ENCODE data around the gene GALNT7. TPM values are rescaled to one million over a fixed set of nuclear protein-coding genes. Genes with fewer than 3 reads are reported as not detected.
A peak's percentile ranks its signal among the peaks of the same experiment; 100 is the strongest.

GALNT7 gene
- total RNA-seq, 1 experiment from 2014 or later = 22.1 TPM

- DNase-seq (ENCODE audit: low spot score) = peak; percentile 77
- in situ Hi-C loops (cut with HindIII; ENCODE audit: low sequenced_read_pairs) = no loop called here
Measured at GRCh38 chr4:173253561-173253960, 85.0 kb downstream of the GALNT7 start.

- in situ Hi-C loops (cut with HindIII; ENCODE audit: low sequenced_read_pairs) = no loop called here
- no peak for DNase-seq (ENCODE audit: low spot score)
Measured at GRCh38 chr4:173254646-173255045, 86.0 kb downstream of the GALNT7 start.

- no peak for DNase-seq (ENCODE audit: low spot score)
- in situ Hi-C loops (cut with HindIII; ENCODE audit: low sequenced_read_pairs) = no loop called here
Measured at GRCh38 chr4:173256825-173257224, 88.2 kb downstream of the GALNT7 start.

GRCh38 chr4:173257732-173258717 lies 89.4 kb downstream of the GALNT7 start:
- peak; percentile 91 for DNase-seq (ENCODE audit: low spot score)
- in situ Hi-C loops (cut with HindIII; ENCODE audit: low sequenced_read_pairs) = no loop called here

GRCh38 chr4:173258866-173259265 lies 90.3 kb downstream of the GALNT7 start:
- DNase-seq (ENCODE audit: low spot score) = no peak

GRCh38 chr4:173259310-173259709 lies 90.7 kb downstream of the GALNT7 start:
- in situ Hi-C loops (cut with HindIII; ENCODE audit: low sequenced_read_pairs) = no loop called here
- no peak for DNase-seq (ENCODE audit: low spot score)

More at GRCh38 chr4:173258866-173259265, 90.3 kb downstream of the GALNT7 start:
- in situ Hi-C loops (cut with HindIII; ENCODE audit: low sequenced_read_pairs) = no loop called here

- no peak for DNase-seq (ENCODE audit: low spot score)
- in situ Hi-C loops (cut with HindIII; ENCODE audit: low sequenced_read_pairs) = no loop called here
Measured at GRCh38 chr4:173261052-173261451, 92.4 kb downstream of the GALNT7 start.

- in situ Hi-C loops (cut with HindIII; ENCODE audit: low sequenced_read_pairs) = no loop called here
- DNase-seq (ENCODE audit: low spot score) = no peak
Measured at GRCh38 chr4:173262375-173262774, 93.8 kb downstream of the GALNT7 start.

GRCh38 chr4:173264245-173264644 lies 95.6 kb downstream of the GALNT7 start:
- no peak for DNase-seq (ENCODE audit: low spot score)
- in situ Hi-C loops (cut with HindIII; ENCODE audit: low sequenced_read_pairs) = no loop called here

- peak; percentile 96 for DNase-seq (ENCODE audit: low spot score)
- in situ Hi-C loops (cut with HindIII; ENCODE audit: low sequenced_read_pairs) = no loop called here
Measured at GRCh38 chr4:173264684-173265185, 96.1 kb downstream of the GALNT7 start.

GRCh38 chr4:173265751-173266150 lies 97.1 kb downstream of the GALNT7 start:
- in situ Hi-C loops (cut with HindIII; ENCODE audit: low sequenced_read_pairs) = no loop called here
- no peak for DNase-seq (ENCODE audit: low spot score)

- in situ Hi-C loops (cut with HindIII; ENCODE audit: low sequenced_read_pairs) = no loop called here
- no peak for DNase-seq (ENCODE audit: low spot score)
Measured at GRCh38 chr4:173267711-173268110, 99.1 kb downstream of the GALNT7 start.

GRCh38 chr4:173269280-173269679 lies 100.7 kb downstream of the GALNT7 start:
- DNase-seq (ENCODE audit: low spot score) = peak; percentile 73
- in situ Hi-C loops (cut with HindIII; ENCODE audit: low sequenced_read_pairs) = no loop called here

- peak; percentile 72 for DNase-seq (ENCODE audit: low spot score)
- in situ Hi-C loops (cut with HindIII; ENCODE audit: low sequenced_read_pairs) = no loop called here
Measured at GRCh38 chr4:173270312-173271027, 101.9 kb downstream of the GALNT7 start.

- no peak for DNase-seq (ENCODE audit: low spot score)
- in situ Hi-C loops (cut with HindIII; ENCODE audit: low sequenced_read_pairs) = no loop called here
Measured at GRCh38 chr4:173272314-173272713, 103.7 kb downstream of the GALNT7 start.

- no peak for DNase-seq (ENCODE audit: low spot score)
- in situ Hi-C loops (cut with HindIII; ENCODE audit: low sequenced_read_pairs) = no loop called here
Measured at GRCh38 chr4:173272996-173273395, 104.4 kb downstream of the GALNT7 start.

- in situ Hi-C loops (cut with HindIII; ENCODE audit: low sequenced_read_pairs) = no loop called here
- DNase-seq (ENCODE audit: low spot score) = no peak
Measured at GRCh38 chr4:173273941-173274340, 105.3 kb downstream of the GALNT7 start.

GRCh38 chr4:173274744-173275143 lies 106.1 kb downstream of the GALNT7 start:
- in situ Hi-C loops (cut with HindIII; ENCODE audit: low sequenced_read_pairs) = no loop called here

GRCh38 chr4:173275150-173275549 lies 106.5 kb downstream of the GALNT7 start:
- no peak for DNase-seq (ENCODE audit: low spot score)
- in situ Hi-C loops (cut with HindIII; ENCODE audit: low sequenced_read_pairs) = no loop called here

More at GRCh38 chr4:173274744-173275143, 106.1 kb downstream of the GALNT7 start:
- peak; percentile 68 for DNase-seq (ENCODE audit: low spot score)

GRCh38 chr4:173277340-173277739 lies 108.7 kb downstream of the GALNT7 start:
- in situ Hi-C loops (cut with HindIII; ENCODE audit: low sequenced_read_pairs) = no loop called here
- no peak for DNase-seq (ENCODE audit: low spot score)

Measured in G401 (cell line).